Measurements from ENCODE around the gene SARNP.

- TF ChIP-seq EZH2phosphoT487 (conservative IDR thresholded peaks at IDR 0.05; ENCODE audit: low read length), result no peak
- TF ChIP-seq CTCF (IDR thresholded peaks at IDR 0.05; ENCODE audit: insufficient read depth, low read length, poor library complexity, severe bottlenecking), result no peak
Observed at GRCh38 chr12:55734595-55734994, 82.9 kb downstream of the SARNP start.
